ENCODE measurements around the gene NEUROD4. TPM values are rescaled to one million over a fixed set of nuclear protein-coding genes. Genes with fewer than 3 reads are reported as not detected.

NEUROD4 gene
- total RNA-seq, 1 donor from 2014 or later, result not detected

- TF ChIP-seq CTCF (IDR thresholded peaks at IDR 0.05), result no peak
- Mint-ChIP-seq H3K27ac (ENCODE audit: unreplicated experiment) (no peak overlapping the region), H3K36me3 (ENCODE audit: unreplicated experiment) (no peaks in the 10 kb centered on the region)
Measured at GRCh38 chr12:54975875-54976274, 43.9 kb upstream of the NEUROD4 start.

GRCh38 chr12:54977155-54977554, 42.6 kb upstream of the NEUROD4 start:
- Mint-ChIP-seq H3K36me3 (ENCODE audit: unreplicated experiment) (no peaks in the 10 kb centered on the region), H3K4me3 (ENCODE audit: unreplicated experiment) (no peak overlapping the region), H3K27me3 (ENCODE audit: unreplicated experiment) (peaks cover 16% of the 10 kb centered on the region), H3K9me3 (ENCODE audit: unreplicated experiment) (no peaks in the 10 kb centered on the region), H3K27ac (ENCODE audit: unreplicated experiment) (no peak overlapping the region), H3K4me1 (ENCODE audit: unreplicated experiment) (no peaks in the 10 kb centered on the region)
- DNase-seq (ENCODE audit: extremely low spot score, unreplicated experiment), result no peak
- TF ChIP-seq CTCF (IDR thresholded peaks at IDR 0.05), result no peak

More at GRCh38 chr12:54975875-54976274, 43.9 kb upstream of the NEUROD4 start:
- peaks cover 20% of the 10 kb centered on the region for H3K27me3 Mint-ChIP-seq (ENCODE audit: unreplicated experiment)
- H3K4me1 Mint-ChIP-seq (ENCODE audit: unreplicated experiment), result no peaks in the 10 kb centered on the region
- H3K4me3 Mint-ChIP-seq (ENCODE audit: unreplicated experiment), result no peak overlapping the region
- H3K9me3 Mint-ChIP-seq (ENCODE audit: unreplicated experiment), result no peaks in the 10 kb centered on the region
- no peak for DNase-seq (ENCODE audit: extremely low spot score, unreplicated experiment)

- no peak for DNase-seq (ENCODE audit: extremely low spot score, unreplicated experiment)
- no peak for TF ChIP-seq CTCF (IDR thresholded peaks at IDR 0.05)
- Mint-ChIP-seq H3K9me3 (ENCODE audit: unreplicated experiment) (no peaks in the 10 kb centered on the region), H3K4me3 (ENCODE audit: unreplicated experiment) (no peak overlapping the region), H3K27ac (ENCODE audit: unreplicated experiment) (no peak overlapping the region), H3K4me1 (ENCODE audit: unreplicated experiment) (no peaks in the 10 kb centered on the region), H3K27me3 (ENCODE audit: unreplicated experiment) (peaks cover 16% of the 10 kb centered on the region), H3K36me3 (ENCODE audit: unreplicated experiment) (no peaks in the 10 kb centered on the region)
Measured at GRCh38 chr12:54977857-54978256, 41.9 kb upstream of the NEUROD4 start.

- no peaks in the 10 kb centered on the region for H3K4me1 Mint-ChIP-seq (ENCODE audit: unreplicated experiment)
- TF ChIP-seq CTCF (IDR thresholded peaks at IDR 0.05), result no peak
- H3K27me3 Mint-ChIP-seq (ENCODE audit: unreplicated experiment), result peaks cover 16% of the 10 kb centered on the region
- DNase-seq (ENCODE audit: extremely low spot score, unreplicated experiment), result no peak
- H3K36me3 Mint-ChIP-seq (ENCODE audit: unreplicated experiment), result no peaks in the 10 kb centered on the region
- no peaks in the 10 kb centered on the region for H3K9me3 Mint-ChIP-seq (ENCODE audit: unreplicated experiment)
- no peak overlapping the region for H3K27ac Mint-ChIP-seq (ENCODE audit: unreplicated experiment)
- no peak overlapping the region for H3K4me3 Mint-ChIP-seq (ENCODE audit: unreplicated experiment)
Measured at GRCh38 chr12:54980341-54980740, 39.4 kb upstream of the NEUROD4 start.

GRCh38 chr12:54981796-54982195, 38.0 kb upstream of the NEUROD4 start:
- H3K4me1 Mint-ChIP-seq (ENCODE audit: unreplicated experiment), result no peaks in the 10 kb centered on the region
- no peak overlapping the region for H3K4me3 Mint-ChIP-seq (ENCODE audit: unreplicated experiment)
- peaks cover 11% of the 10 kb centered on the region for H3K27me3 Mint-ChIP-seq (ENCODE audit: unreplicated experiment)
- H3K27ac Mint-ChIP-seq (ENCODE audit: unreplicated experiment), result no peak overlapping the region
- H3K9me3 Mint-ChIP-seq (ENCODE audit: unreplicated experiment), result no peaks in the 10 kb centered on the region
- DNase-seq (ENCODE audit: extremely low spot score, unreplicated experiment), result no peak
- no peak for TF ChIP-seq CTCF (IDR thresholded peaks at IDR 0.05)
- no peaks in the 10 kb centered on the region for H3K36me3 Mint-ChIP-seq (ENCODE audit: unreplicated experiment)

Measured in osteocyte (in vitro differentiated cells).